H1 (cell line): Measurements from ENCODE around the gene MYO5B. TPM values are rescaled to one million over a fixed set of nuclear protein-coding genes. Genes with fewer than 3 reads are reported as not detected.

Experiments used
- CTCF ChIA-PET: fragments of 300-600 bp; sonication (Branson Sonifier 250); formaldehyde crosslinking; loops from one replicate; lab custom pipeline; 2021; ENCODE audit not compliant: partially characterized antibody; lab: Charles Lee
- POLR2A ChIA-PET: fragments of 300-600 bp; sonication (Branson Sonifier 250); formaldehyde crosslinking; loops from one replicate; lab custom pipeline; 2021; ENCODE audit warnings: inconsistent platforms; ENCODE audit not compliant: partially characterized antibody; lab: Charles Lee
- DNase-seq, 2 experiments: peaks; one replicate each; pipeline versions ENCODE4 v3.0.0 to v3.0.0-alpha.2; 2010 to 2022; ENCODE audit warnings: low spot score in 2 of 2, low read depth in 1 of 2, mixed read lengths in 1 of 2
- FAIRE-seq: peaks from 2 replicates; lab custom pipeline; 2011; peaks lifted over from hg19 to GRCh38; lab: Jason Lieb, UNC
- H2AFZ ChIP-seq: 2 replicates; pipeline ENCODE4 v1.8.1; 2012; ENCODE audit warnings: low read length, inconsistent platforms
- H2AK5ac ChIP-seq: 2 replicates; pipeline ENCODE4 v1.6.1; 2013; ENCODE audit warnings: low read depth, low read length
- H2BK120ac ChIP-seq: replicated peaks from 2 replicates; pipeline ENCODE3; 2013; ENCODE audit warnings: low read depth, low read length, inconsistent platforms
- H2BK12ac ChIP-seq: 2 replicates; pipeline ENCODE4 v1.6.1; 2013; ENCODE audit warnings: low read depth, low read length
- H2BK15ac ChIP-seq: 2 replicates; pipeline ENCODE4 v1.6.1; 2013; ENCODE audit warnings: low read length
- H2BK20ac ChIP-seq: 2 replicates; pipeline ENCODE4 v1.6.1; 2013; ENCODE audit warnings: low read length
- H2BK5ac ChIP-seq: 2 replicates; pipeline ENCODE4 v1.6.1; 2013; ENCODE audit warnings: low read depth, low read length
- H3K14ac ChIP-seq: 2 replicates; pipeline ENCODE4 v1.6.1; 2013; ENCODE audit warnings: inconsistent platforms; ENCODE audit not compliant: insufficient read length
- H3K18ac ChIP-seq: 2 replicates; pipeline ENCODE4 v1.6.1; 2013; ENCODE audit warnings: low read length; ENCODE audit errors: extremely low read depth
- H3K23ac ChIP-seq: 2 replicates; pipeline ENCODE4 v1.6.1; 2013; ENCODE audit warnings: inconsistent platforms; ENCODE audit not compliant: insufficient read length
- H3K23me2 ChIP-seq: 2 replicates; pipeline ENCODE4 v1.6.1; 2013; ENCODE audit warnings: low read depth, low read length
- H3K27ac ChIP-seq: 2 replicates; pipeline ENCODE4 v1.6.1; 2011; ENCODE audit warnings: low read depth, low read length, inconsistent platforms
- H3K27me3 ChIP-seq, 4 experiments: replicated peaks in 1 of 4; 1 replicate in 1 of 4; 2 replicates in 3 of 4; pipeline versions ENCODE4 v1.6.1 to v1.8.1; 2011 to 2013; ENCODE audit warnings: low read length in 3 of 4, mild to moderate bottlenecking in 3 of 4, inconsistent platforms in 2 of 4, mixed read lengths in 2 of 4, moderate library complexity in 1 of 4; ENCODE audit not compliant: control insufficient read depth in 3 of 4, insufficient read depth in 3 of 4; ENCODE audit errors: extremely low read depth in 1 of 4
- H3K36me3 ChIP-seq, 4 experiments: 2 replicates each; pipeline versions ENCODE4 v1.6.1 to v1.8.1; 2011 to 2013; ENCODE audit warnings: mild to moderate bottlenecking in 4 of 4, low read length in 3 of 4, moderate library complexity in 2 of 4, control low read depth in 1 of 4, inconsistent platforms in 1 of 4; ENCODE audit not compliant: insufficient read depth in 4 of 4, control insufficient read depth in 2 of 4
- H3K4ac ChIP-seq: replicated peaks from 2 replicates; pipeline ENCODE3; 2013; ENCODE audit warnings: low read length, low read depth, mixed read lengths, inconsistent platforms; ENCODE audit not compliant: insufficient read length
- H3K4me1 ChIP-seq, 4 experiments: replicated peaks in 1 of 4; 1 replicate in 1 of 4; 2 replicates in 3 of 4; pipeline versions ENCODE4 v1.6.1 to v1.8.1; 2011 to 2013; ENCODE audit warnings: low read length in 3 of 4, inconsistent platforms in 2 of 4, mixed read lengths in 1 of 4; ENCODE audit not compliant: insufficient read depth in 4 of 4, control insufficient read depth in 3 of 4
- H3K4me2 ChIP-seq, 2 experiments: 2 replicates each; pipeline versions ENCODE4 v1.6.1 to v1.8.1; 2011 to 2013; ENCODE audit warnings: low read depth in 2 of 2, low read length in 2 of 2, control low read depth in 1 of 2, inconsistent platforms in 1 of 2, mild to moderate bottlenecking in 1 of 2; ENCODE audit not compliant: insufficient read depth in 1 of 2
- H3K4me3 ChIP-seq, 4 experiments: fragments of 200-600, 300-600 bp in 1 of 4; sonication (generic), shearing (Covaris generic), sonication (Bioruptor Twin) in 1 of 4; 2 replicates each; pipeline versions ENCODE4 v1.5.1 to v1.8.1; 2011 to 2016; ENCODE audit warnings: low read length in 4 of 4, low read depth in 3 of 4, control low read depth in 2 of 4, inconsistent platforms in 2 of 4, mild to moderate bottlenecking in 2 of 4, mixed read lengths in 1 of 4, moderate library complexity in 1 of 4; ENCODE audit not compliant: insufficient read depth in 2 of 4; ENCODE audit errors: extremely low read depth in 1 of 4
- H3K56ac ChIP-seq: replicated peaks from 2 replicates; pipeline ENCODE3; 2013; ENCODE audit warnings: low read depth, mild to moderate bottlenecking, mixed read lengths, low read length, inconsistent platforms; ENCODE audit not compliant: insufficient read length
- H3K79me1 ChIP-seq: 2 replicates; pipeline ENCODE4 v1.6.1; 2013; ENCODE audit warnings: low read depth, low read length, control low read depth
- H3K79me2 ChIP-seq, 2 experiments: 2 replicates each; pipeline versions ENCODE4 v1.6.1 to v1.8.1; 2012 to 2013; ENCODE audit warnings: low read length in 2 of 2, mild to moderate bottlenecking in 2 of 2, inconsistent platforms in 1 of 2; ENCODE audit not compliant: insufficient read depth in 2 of 2, control insufficient read depth in 1 of 2
- H3K9ac ChIP-seq, 4 experiments: replicated peaks in 1 of 4; 1 replicate in 1 of 4; 2 replicates in 3 of 4; pipeline versions ENCODE4 v1.6.1 to v1.8.1; 2011 to 2013; ENCODE audit warnings: low read depth in 3 of 4, low read length in 3 of 4, control low read depth in 2 of 4, mild to moderate bottlenecking in 2 of 4, moderate library complexity in 2 of 4, inconsistent platforms in 1 of 4; ENCODE audit errors: extremely low read depth in 1 of 4
- H3K9me3 ChIP-seq, 2 experiments: 2 replicates each; pipeline versions ENCODE4 v1.6.1 to v1.8.1; 2012 to 2013; ENCODE audit warnings: mild to moderate bottlenecking in 2 of 2, moderate library complexity in 2 of 2, control low read depth in 1 of 2, inconsistent platforms in 1 of 2, low read depth in 1 of 2, low read length in 1 of 2, mixed read lengths in 1 of 2; ENCODE audit not compliant: insufficient read depth in 2 of 2
- H4K20me1 ChIP-seq, 2 experiments: replicated peaks in 1 of 2; 2 replicates each; pipeline versions ENCODE3 to v1.8.1; 2011 to 2013; ENCODE audit warnings: inconsistent platforms in 2 of 2, low read length in 2 of 2, mild to moderate bottlenecking in 1 of 2; ENCODE audit not compliant: insufficient read depth in 2 of 2, control insufficient read depth in 1 of 2
- H4K5ac ChIP-seq: 2 replicates; pipeline ENCODE4 v1.6.1; 2013; ENCODE audit warnings: low read length, low read depth, mixed read lengths, inconsistent platforms; ENCODE audit not compliant: insufficient read length
- H4K8ac ChIP-seq: 2 replicates; pipeline ENCODE4 v1.8.0; 2013; ENCODE audit warnings: mild to moderate bottlenecking, moderate library complexity, low read length, inconsistent platforms; ENCODE audit not compliant: insufficient read depth; ENCODE audit errors: extremely low read depth
- H4K91ac ChIP-seq: replicated peaks from 2 replicates; pipeline ENCODE3; 2013; ENCODE audit warnings: low read length, mixed read lengths, inconsistent platforms; ENCODE audit not compliant: insufficient read length
- CBX5 ChIP-seq: fragments of 300-800, 300-1000 bp; sonication (generic); IDR thresholded peaks from 2 replicates; pipeline ENCODE4 v1.7.1; 2016; ENCODE audit warnings: antibody characterized with exemption, low read length, low read depth
- WGBS, 2 experiments: shearing (Covaris generic) in 1 of 2; methylation state at CpG; one replicate each; pipeline versions ENCODE4 v1.1.6 to v1.1.7; 2013 to 2015; ENCODE audit warnings: low lambda C conversion rate in 2 of 2, mixed read lengths in 2 of 2, inconsistent platforms in 1 of 2, low coverage in 1 of 2, missing lambda C conversion rate in 1 of 2; ENCODE audit not compliant: insufficient replicate concordance in 2 of 2, insufficient coverage in 1 of 2, insufficient read length in 1 of 2; ENCODE audit errors: extremely low coverage in 1 of 2, missing lambda C conversion rate in 1 of 2; 5-methylcytosine and 5-hydroxymethylcytosine counted together
- polyA plus RNA-seq, 7 experiments: library from polyadenylated mRNA; depleted of rRNA in 3 of 7; stranded (reverse) in 5 of 7; unstranded in 2 of 7; fragments of >200 nt in 5 of 7; fragments of 200-250 nt in 2 of 7; gene quantifications; 1 replicate in 5 of 7; 2 replicates in 1 of 7; 4 replicates in 1 of 7; pipeline versions ENCODE4 v1.2.1 to v1.2.3, GENCODE V29; 2011 to 2013; ENCODE audit warnings: missing spikeins in 2 of 7, mixed read lengths in 2 of 7
- total RNA-seq: library from RNA; stranded (reverse); fragmentation: NEBNext Ultra II Directional; extraction: Animal tissue kit (Norgen Biotek cat#: 25700); gene quantifications from 2 replicates; pipeline ENCODE4 v1.2.1, GENCODE V29; 2021

Gene MYO5B
- total and polyA plus RNA-seq, 2 of the 8 experiments (the other 6 are each of a cell fraction or from before 2014, with no cell fraction given): 6.4 to 7.7 TPM

DNA sequence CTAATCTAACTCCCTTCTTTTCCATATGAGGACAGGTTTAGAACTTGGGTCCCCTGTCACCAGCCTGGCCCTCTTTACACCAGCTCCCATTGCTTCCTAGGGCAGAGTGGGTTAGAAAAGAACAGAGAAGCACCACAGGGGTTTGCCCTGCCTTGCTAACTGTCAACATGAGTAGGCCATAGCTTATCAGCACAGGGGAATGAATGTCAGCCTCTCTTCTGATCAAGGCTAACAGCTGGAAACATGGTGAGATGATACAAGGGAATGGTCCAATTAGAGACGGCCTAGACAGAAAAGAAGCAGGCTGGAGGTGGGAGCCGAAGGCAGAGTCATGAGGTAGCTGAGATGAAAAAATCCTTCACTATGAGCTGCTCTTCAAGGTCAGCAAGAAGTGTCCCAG lies 192.2 kb downstream of the MYO5B start:
- Histone ChIP-seq H3K23me2 (no peaks in the 10 kb centered on the region), H4K5ac (no peak overlapping the region), H2BK15ac (no peak overlapping the region), H2BK20ac (no peak overlapping the region), H3K14ac (no peak overlapping the region), H3K4ac (no peak overlapping the region), H3K9me3 (no peaks in the 10 kb centered on the region), H3K36me3 (no peaks in the 10 kb centered on the region), H4K8ac (no peak overlapping the region), H3K56ac (no peak overlapping the region), H2AK5ac (no peak overlapping the region), H3K18ac (no peak overlapping the region), H3K79me1 (no peaks in the 10 kb centered on the region), H3K27ac (no peak overlapping the region), H3K4me2 (no peak overlapping the region), H2BK5ac (no peak overlapping the region), H3K4me3 (no peak overlapping the region), H3K27me3 (no peaks in the 10 kb centered on the region), H2BK120ac (no peak overlapping the region), H4K20me1 (no peaks in the 10 kb centered on the region), H2BK12ac (no peak overlapping the region), H3K23ac (no peak overlapping the region), H3K4me1 (peaks cover 0 to under 1% (median 0%) of the 10 kb centered on the region in 4 experiments; a peak in 1 of 7 replicates), H4K91ac (no peak overlapping the region), H3K9ac (no peak overlapping the region), H3K79me2 (no peaks in the 10 kb centered on the region), H2AFZ (no peak overlapping the region)
- DNase-seq (no peak), FAIRE-seq (no peak)
- ChIA-PET POLR2A (no interaction called here), CTCF (interaction anchor here (0.9 to 1.5 kb wide), 4 partner anchors 9 to 200 kb away, joined by 3 to 4 read pairs (median 3); no protein-coding TSS in a partner anchor)
- 95% methylated on average over 2 of the region's 2 CpGs; no CpG with 5 or more reads in 1 of the 2 experiments for WGBS, 2 experiments
- no peak for TF ChIP-seq CBX5
